GM15510 (cell line): Measurements from ENCODE around the gene KCNJ11.

Source experiments
- POLR2A ChIP-seq: IDR thresholded peaks from 3 replicates; pipeline ENCODE4 v1.6.1; 2011; ENCODE audit warnings: borderline replicate concordance; ENCODE audit not compliant: insufficient read length; ENCODE audit errors: extremely low read depth

The KCNJ11 gene

DNA sequence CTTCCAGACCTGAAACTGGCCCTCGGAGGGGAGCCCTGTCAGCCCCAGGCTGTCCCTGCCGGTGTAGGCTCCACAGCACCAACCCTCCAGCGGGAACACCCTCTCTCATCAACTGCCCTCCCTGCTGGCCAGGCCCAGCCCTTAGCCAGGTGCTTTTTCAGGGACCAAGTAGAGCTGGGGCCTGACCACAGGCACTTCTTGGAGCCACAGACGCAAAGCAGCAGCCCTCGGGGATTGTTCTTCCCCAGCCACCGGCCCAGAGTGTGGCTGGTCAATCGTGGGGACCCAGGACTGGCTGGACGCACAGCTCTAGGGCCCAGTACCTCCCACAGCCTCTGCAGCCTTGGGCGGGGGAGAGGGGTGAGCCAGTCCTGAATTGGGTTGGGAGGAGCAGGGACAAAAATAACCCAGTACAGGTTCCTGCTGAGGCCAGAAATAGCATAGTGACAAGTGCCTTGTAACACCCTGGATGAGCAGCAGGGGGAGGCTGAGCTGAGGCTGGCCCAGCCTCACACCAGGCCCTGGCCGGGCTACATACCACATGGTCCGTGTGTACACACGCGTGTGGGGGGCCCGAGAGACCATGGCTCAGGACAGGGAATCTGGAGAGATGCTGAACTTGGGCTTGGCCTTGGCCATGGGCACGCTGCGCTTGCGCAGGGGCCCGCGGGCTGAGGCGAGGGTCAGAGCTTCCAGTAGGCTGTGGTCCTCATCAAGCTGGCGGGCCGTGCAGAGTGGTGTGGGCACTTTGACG lies 2.0 kb downstream of the KCNJ11 start:
- no peak for TF ChIP-seq POLR2A

DNA sequence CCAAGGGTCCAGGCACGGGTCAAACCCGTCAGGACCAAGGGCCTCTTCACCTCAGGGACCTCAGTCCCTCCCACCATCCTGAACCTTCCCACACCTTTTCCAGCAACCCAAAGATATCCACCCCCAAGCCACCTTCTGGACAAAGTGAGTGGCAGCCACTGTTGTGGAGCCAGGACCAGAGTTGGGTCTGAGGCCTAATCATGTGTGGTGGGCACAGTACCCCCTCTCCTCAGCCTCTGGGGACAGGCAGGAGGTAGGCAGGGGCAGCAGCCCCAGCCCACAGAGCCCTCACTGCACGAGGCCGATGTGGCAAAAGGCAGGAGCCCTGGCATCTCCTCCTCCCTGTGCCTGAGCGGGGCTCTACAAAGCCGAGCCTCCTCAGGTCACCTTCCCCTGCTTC lies 2.5 kb downstream of the KCNJ11 start:
- TF ChIP-seq POLR2A = no peak

DNA sequence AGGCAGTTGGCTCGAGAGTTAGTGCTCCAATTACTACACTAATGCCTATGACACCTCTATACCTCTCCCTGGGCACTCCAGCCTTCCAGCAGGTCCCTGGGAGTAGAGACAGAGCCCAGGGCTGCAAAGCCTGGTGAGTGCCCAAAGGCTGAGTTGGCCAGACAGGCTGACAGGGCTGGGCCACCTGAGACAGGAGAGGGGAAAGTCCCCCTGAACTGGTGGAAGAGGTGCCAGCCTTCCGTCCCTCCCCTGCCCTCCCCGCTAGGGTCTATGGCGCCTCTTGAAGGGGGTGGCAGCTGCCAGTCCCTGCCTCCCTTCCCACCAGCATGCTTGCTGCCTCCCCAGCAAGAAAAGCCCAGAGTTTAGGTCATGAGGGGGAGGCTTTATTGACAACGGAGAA lies 3.0 kb downstream of the KCNJ11 start:
- TF ChIP-seq POLR2A = no peak

DNA sequence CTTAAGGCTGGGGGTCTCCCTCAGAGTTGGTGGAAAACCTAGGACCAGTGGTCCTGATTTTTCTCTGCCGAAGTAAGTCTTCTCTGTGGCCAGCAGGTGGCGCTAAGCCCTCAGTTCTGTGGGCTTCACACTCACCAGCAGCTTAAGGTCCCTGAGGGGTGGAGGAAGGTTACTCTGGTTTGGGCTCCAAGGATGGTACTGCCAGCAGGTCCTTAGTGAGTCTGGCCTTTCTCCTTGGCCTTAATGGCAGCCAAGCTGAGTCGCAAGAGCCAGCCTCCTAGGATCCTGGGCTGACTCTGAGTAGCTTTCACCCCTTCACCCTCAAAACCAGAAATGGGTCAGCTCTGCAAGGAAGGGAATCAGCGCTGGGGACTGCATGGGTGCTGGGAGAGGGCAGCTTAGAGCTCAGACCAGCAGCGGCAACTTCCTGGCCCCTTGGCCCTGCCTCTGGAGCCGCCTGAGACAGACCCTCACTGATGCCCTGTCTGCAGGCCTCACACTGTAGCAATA lies 4.4 kb downstream of the KCNJ11 start:
- TF ChIP-seq POLR2A = no peak

DNA sequence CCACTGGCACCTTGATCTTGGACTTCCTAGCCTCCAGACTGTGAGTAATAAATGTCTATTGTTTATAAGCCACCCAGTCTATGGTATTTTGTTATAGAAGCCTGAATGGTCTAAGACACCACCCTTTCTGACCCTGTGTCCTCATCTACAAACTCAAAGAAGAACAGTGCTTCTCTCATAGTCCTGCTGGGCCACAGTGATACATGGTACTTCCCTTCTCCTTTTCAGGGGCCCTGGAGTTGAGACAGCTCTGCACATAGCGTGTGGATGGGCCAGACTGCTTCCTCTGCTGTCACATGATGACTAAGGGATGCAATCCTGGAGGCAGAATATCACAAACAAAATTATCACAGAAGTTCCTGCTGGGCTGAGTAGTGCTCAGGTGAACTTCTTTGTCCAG lies 5.0 kb downstream of the KCNJ11 start:
- no peak for TF ChIP-seq POLR2A

DNA sequence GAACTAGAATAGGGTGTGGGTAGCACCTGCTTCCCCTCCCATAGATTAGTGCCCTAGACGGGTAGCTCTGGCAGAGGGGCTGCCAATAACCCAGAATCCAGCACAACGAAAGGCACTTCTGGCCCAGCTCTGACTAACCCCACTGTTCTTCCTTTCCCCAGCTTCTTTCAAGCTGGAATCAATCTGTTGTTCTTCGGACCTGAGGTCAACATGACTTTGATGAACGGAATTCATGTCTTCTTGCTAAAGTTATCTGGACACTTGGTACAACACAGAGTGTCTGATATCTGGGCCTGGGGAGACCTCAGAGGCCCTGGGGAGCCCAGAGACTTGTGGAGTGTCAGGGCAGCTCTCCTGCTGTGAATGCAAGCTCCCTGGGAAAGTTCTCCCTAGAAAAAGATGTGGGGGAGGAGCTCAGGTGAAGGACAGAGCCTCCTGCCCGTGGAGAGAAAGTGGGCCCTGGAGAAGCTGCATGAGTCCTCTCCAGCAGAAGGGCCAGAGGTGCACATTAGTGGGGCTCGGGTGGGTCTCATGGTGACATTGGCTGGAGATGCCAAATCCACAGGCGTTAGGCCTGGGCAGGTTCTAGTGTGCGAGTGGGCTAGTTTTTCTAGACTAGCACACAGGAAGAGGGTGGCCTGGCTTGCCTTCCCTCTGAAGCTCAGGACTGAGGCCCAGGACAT lies 6.3 kb downstream of the KCNJ11 start:
- no peak for TF ChIP-seq POLR2A

DNA sequence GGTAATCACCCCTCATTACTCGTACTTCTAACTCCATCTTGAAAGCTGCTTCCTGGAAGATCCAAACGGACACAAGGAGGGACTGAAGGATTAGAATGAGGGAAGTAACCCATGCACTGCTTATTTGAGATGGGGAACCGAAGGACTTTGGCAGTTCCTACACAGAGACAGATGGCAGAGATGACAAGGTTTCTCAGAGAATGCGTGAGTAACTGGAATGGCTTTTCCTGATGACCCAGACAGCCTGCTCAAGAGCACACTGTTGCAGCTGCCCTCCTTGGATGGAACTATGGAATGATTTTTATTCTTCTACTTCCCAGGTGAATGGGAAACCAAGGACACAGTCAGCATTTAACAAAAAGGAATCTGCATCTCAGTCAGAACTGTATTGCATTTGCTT lies 7.3 kb downstream of the KCNJ11 start:
- no peak for TF ChIP-seq POLR2A

DNA sequence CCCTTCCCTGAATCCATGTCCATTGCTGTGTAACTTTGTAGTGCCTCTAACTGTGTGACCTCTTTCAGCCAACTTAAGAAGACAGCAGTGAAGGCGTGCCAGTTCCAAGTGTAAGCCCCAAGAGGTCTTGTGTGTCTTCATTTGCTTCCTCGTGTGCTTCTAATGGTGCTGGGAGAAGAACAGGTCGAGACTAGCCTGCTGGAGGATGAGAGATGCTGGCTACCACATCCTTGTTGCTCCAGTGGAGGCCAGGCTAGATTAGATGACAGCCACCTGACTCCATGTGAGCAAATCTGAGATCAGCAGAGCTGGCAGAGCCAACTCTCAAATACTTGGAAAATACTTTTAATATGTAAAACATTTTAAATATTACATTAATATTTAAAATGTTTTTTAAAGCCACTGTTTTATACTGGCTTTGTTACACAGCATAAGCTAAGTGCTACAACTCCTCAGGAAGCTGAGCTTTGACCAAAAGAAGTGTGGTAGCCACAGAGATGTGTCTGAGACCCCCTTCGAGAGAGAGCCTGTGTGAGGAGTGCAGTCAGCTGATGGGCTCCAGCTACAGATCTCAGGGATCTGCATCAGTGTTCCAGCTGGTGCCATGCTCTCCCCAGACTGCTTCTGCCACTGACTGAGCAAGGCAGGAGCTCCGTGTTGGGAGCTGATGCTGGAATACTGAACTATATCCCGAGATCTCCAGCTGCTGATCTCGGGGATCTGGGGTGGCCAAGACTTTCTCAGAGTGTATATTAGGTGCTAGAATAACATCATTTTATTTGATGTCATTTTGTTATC lies 8.9 kb downstream of the KCNJ11 start:
- no peak for TF ChIP-seq POLR2A

DNA sequence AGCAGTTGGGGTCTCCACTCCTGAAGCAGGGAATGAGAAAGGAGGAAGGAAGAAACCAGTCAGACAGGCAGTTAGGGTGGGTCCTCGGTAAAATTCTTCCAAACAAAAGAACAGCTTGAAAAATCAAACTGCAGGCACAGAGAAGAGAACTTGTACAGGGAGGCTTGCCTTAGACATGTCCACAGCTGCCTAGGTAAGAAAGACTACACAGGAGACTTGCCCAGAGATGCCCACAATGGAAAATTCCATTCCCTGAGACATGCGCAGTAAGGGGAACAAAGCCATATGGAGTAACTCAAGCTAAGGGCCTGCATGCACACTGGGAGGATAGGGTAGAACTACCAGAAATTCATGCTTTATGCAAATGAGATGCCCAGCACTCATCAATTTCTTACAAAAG lies 9.8 kb downstream of the KCNJ11 start:
- TF ChIP-seq POLR2A = no peak

DNA sequence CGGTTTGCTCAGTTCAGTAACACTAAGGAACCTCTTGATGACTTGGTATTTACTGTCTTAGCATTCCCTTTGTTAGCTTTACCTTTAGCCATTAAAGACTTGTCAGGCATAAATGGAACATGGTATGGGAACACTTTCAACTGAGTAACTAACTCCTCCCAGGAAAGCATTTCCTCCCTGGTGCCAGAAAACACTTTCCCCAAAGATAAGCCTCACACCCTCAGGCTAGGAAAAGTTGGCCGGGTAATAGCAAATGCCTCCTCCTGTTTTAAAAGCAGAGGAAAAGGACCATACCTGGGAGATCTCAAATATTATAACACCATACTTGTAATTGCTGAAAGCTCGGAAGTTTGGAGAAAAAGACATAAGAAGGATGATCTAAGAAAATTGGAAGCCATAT lies 12.0 kb downstream of the KCNJ11 start:
- TF ChIP-seq POLR2A = no peak

DNA sequence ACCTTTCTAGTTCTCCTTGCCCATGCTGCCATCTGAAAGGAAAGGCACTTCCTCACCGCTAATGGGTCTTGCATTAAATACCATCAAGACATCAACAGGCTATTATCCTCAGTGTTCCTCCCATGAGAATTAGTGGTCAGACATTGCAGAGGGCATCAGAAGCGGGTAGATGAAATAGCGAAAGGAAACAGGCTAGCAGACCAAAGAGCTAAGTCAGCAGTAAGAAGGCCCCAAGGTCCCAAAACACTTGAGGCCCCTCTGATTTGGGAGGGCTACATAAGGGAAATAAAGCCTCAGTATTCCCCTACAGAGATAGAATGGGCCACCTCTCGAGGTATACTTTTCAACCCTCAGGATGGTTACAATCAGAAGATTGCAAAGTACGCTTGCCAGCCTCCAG lies 12.9 kb downstream of the KCNJ11 start:
- no peak for TF ChIP-seq POLR2A

DNA sequence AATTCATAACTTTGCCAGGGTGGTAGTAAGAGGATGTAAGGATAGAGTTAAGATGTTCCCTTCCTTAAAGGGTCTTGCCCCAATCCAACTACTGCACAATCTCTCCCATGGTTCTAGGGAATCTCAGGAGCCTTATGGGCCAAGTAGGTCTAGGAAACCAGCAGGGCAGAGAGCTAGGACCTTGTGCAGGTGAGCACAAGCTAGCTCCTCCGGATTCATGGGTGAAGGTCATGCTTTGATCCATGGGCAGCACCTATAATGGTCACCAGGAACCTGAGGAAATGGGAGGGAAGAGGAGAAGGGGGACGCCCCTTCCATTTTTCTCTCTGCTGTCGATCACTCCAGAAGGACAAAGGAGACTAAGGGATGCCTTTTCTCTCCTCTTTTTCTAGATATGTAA lies 16.8 kb downstream of the KCNJ11 start:
- TF ChIP-seq POLR2A = no peak

DNA sequence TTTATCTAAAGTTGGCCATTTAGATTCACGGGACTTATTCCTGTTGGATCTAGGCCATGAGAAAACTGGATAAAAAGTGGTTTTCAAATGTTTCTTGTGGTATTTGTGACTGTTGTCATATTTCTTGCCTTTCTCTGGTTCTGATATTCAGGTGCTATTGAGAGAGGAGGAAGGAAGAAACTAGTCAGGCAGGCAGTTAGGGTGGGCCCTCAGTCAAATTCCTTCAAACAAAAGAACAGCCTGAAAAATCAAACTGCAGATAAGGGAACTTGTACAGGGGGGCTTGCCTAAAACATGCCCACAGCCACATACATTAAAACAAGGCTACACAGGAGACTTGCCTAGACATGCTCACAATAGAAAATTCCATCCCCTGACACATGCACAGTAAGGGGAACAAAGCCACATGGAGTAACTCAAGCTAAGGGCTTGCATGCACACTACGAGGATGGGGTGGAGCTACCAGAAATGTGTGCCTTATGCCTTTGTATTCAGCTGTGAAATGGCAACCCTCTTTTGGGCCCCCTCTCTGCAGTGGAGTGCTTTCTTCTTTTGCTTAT lies 18.7 kb downstream of the KCNJ11 start:
- no peak for TF ChIP-seq POLR2A

DNA sequence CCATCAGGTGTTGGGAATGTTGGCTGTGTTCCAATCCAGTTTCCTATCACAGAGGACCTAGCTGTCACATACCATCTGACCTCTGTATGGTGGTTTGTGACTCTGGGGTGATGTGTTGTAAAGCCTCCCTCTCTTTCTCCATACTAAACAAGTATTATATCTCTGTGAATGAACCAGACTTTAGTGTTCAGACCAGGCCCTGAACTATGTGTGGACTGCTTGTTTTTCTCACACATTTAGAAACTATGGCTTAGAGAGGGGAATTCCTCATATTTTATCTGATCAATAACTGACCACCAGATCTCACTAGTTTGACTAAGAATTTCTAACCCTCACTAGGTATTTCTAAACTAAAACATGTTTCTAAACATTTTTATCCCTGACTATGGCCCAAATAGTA lies 19.4 kb downstream of the KCNJ11 start:
- TF ChIP-seq POLR2A = no peak

DNA sequence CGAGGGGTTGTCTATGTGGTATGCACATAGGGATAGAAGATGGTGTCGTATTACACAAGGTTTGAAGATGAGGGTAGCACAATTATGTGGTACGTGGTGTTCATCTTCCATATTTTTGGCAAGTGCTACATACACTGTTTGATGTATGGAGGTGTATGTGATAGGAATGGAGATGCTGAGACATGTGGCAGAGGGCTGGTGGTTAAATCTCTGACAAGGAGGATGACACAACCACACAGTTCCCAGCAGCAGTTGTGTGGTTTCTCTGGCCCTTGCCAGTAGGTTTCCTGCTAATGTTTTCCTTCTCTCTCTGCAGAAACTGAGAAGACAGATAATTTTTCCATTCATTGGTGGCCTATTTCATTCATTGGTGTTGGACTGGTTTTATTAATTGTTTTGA lies 19.9 kb downstream of the KCNJ11 start:
- TF ChIP-seq POLR2A = no peak

DNA sequence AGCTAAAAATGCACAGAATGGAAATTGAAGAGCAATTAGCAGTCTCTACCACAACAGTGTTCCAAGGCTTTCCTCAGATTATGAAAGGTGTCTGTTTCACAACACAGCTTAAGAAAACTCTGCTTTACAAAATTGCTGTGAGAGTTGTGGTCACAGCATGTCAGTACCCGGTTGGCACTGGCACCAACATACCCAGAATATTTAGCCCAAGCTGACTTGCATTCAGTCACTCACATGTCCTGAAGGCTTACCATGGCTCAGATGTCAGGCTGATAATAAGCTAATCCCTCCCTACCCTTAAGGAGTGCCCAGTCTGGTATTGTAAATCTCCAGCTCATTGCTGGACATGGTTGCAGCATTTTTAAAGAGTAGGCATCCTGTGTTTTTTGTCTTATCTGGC lies 22.0 kb downstream of the KCNJ11 start:
- no peak for TF ChIP-seq POLR2A

DNA sequence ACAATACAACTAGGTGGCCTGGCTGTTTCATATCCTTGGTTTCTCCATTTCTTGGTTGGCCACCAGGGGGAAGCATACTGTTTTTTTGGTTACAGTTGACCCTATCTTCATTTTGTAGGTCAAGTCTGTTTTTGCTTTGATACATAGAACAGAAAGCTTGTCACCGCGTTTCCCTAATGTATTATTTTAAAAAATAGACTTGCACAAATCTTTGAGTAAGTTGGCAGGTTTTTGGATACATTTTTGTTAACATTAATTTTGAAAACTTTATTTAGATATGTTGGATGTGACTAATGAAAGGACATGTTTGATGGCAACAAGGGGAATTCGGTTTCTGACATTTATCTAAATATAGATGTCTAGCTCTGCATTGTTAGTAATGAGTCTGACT lies 33.9 kb downstream of the KCNJ11 start:
- no peak for TF ChIP-seq POLR2A
